HEK293 (cell line): ENCODE data around the gene ADAMTS8.

Experiments used
- CTCF ChIA-PET: fragments of 350-600 bp; formaldehyde crosslinking; extraction: SDS; loops from one replicate; lab custom pipeline; 2021; ENCODE audit warnings: antibody characterized with exemption; lab: Yijun Ruan, JAX
- POLR2A ChIA-PET: fragments of 300-600 bp; formaldehyde crosslinking; extraction: SDS; loops from one replicate; lab custom pipeline; 2020; ENCODE audit warnings: antibody characterized with exemption, inconsistent platforms; lab: Yijun Ruan, JAX
- H3K27ac ChIP-seq: fragments of 200-500 bp; sonication (Bioruptor generic); 2 replicates; pipeline ENCODE4 v1.5.1; 2014; ENCODE audit warnings: low read depth, low read length, control low read depth, inconsistent platforms; ENCODE audit errors: extremely low read depth
- H3K36me3 ChIP-seq, 2 experiments: fragments of 200-500 bp in 1 of 2; sonication (Bioruptor generic) in 1 of 2; 1 replicate in 1 of 2; 2 replicates in 1 of 2; pipeline ENCODE4 v1.5.1; 2014 to 2017; ENCODE audit warnings: inconsistent platforms in 2 of 2, low read length in 2 of 2; ENCODE audit not compliant: control insufficient read depth in 2 of 2, insufficient read depth in 1 of 2
- H3K4me1 ChIP-seq: fragments of 200-500 bp; sonication (Bioruptor generic); 2 replicates; pipeline ENCODE4 v1.5.1; 2014; ENCODE audit warnings: mild to moderate bottlenecking, low read length, inconsistent platforms; ENCODE audit not compliant: control insufficient read depth, insufficient read depth
- H3K4me3 ChIP-seq: 2 replicates; pipeline ENCODE4 v1.5.1; 2011; ENCODE audit warnings: low read depth, mild to moderate bottlenecking, control low read depth, low read length, moderate library complexity
- H3K9me3 ChIP-seq: fragments of 200-500 bp; sonication (Bioruptor generic); 2 replicates; pipeline ENCODE4 v1.5.1; 2014; ENCODE audit warnings: low read depth, low read length, inconsistent platforms; ENCODE audit not compliant: control insufficient read depth, insufficient read depth
- EGR2 ChIP-seq: fragments of 450-650 bp; formaldehyde crosslinking; IDR thresholded peaks from 2 replicates; pipeline ENCODE4 v1.5.1; 2016; ENCODE audit warnings: low read depth, missing biosample characterization, missing genetic modification characterization
- GLI2 ChIP-seq: fragments of 450-650 bp; formaldehyde crosslinking; IDR thresholded peaks from 2 replicates; pipeline ENCODE4; 2017; ENCODE audit warnings: missing biosample characterization, missing genetic modification characterization, low read depth, borderline replicate concordance
- KLF10 ChIP-seq: fragments of 450-650 bp; IDR thresholded peaks from 2 replicates; pipeline ENCODE4 v1.5.1; 2018; ENCODE audit warnings: missing biosample characterization, mild to moderate bottlenecking, missing genetic modification characterization
- SCRT1 ChIP-seq: fragments of 450-650 bp; formaldehyde crosslinking; IDR thresholded peaks from 2 replicates; pipeline ENCODE4 v1.5.1; 2016; ENCODE audit warnings: missing biosample characterization, missing genetic modification characterization, borderline replicate concordance
- ZFHX2 ChIP-seq: fragments of 450-650 bp; formaldehyde crosslinking; conservative IDR thresholded peaks from 2 replicates; pipeline ENCODE4 v1.5.1; 2016; ENCODE audit warnings: missing biosample characterization, missing genetic modification characterization
- ZIC2 ChIP-seq: fragments of 450-650 bp; formaldehyde crosslinking; IDR thresholded peaks from 2 replicates; pipeline ENCODE4 v1.5.1; 2016; ENCODE audit warnings: missing biosample characterization, missing genetic modification characterization
- ZNF114 ChIP-seq: fragments of 450-650 bp; formaldehyde crosslinking; IDR thresholded peaks from 2 replicates; pipeline ENCODE4 v1.5.0; 2017; ENCODE audit warnings: missing biosample characterization, missing genetic modification characterization
- ZNF148 ChIP-seq: fragments of 450-650 bp; formaldehyde crosslinking; IDR thresholded peaks from 2 replicates; pipeline ENCODE4 v1.5.0; 2017; ENCODE audit warnings: missing biosample characterization, missing genetic modification characterization, borderline replicate concordance
- ZNF16 ChIP-seq: fragments of 450-650 bp; formaldehyde crosslinking; IDR thresholded peaks from 2 replicates; pipeline ENCODE4 v1.5.1; 2016; ENCODE audit warnings: low read depth, missing biosample characterization, missing genetic modification characterization
- ZNF311 ChIP-seq: fragments of 450-650 bp; formaldehyde crosslinking; IDR thresholded peaks from 2 replicates; pipeline ENCODE4 v1.5.1; 2017; ENCODE audit warnings: missing biosample characterization, missing genetic modification characterization, borderline replicate concordance
- ZNF341 ChIP-seq: fragments of 450-650 bp; formaldehyde crosslinking; IDR thresholded peaks from 2 replicates; pipeline ENCODE4; 2016; ENCODE audit warnings: low read depth, missing biosample characterization, missing genetic modification characterization
- ZNF366 ChIP-seq: fragments of 450-650 bp; formaldehyde crosslinking; conservative IDR thresholded peaks from 2 replicates; pipeline ENCODE4 v1.5.1; 2016; ENCODE audit warnings: missing biosample characterization, missing genetic modification characterization
- ZNF416 ChIP-seq: fragments of 450-650 bp; formaldehyde crosslinking; IDR thresholded peaks from 2 replicates; pipeline ENCODE4 v1.5.1; 2016; ENCODE audit warnings: missing biosample characterization, missing genetic modification characterization
- ZNF433 ChIP-seq: fragments of 450-650 bp; formaldehyde crosslinking; IDR thresholded peaks from 2 replicates; pipeline ENCODE4 v1.5.1; 2016; ENCODE audit warnings: missing biosample characterization, missing genetic modification characterization, low read depth
- ZNF473 ChIP-seq: fragments of 450-650 bp; formaldehyde crosslinking; IDR thresholded peaks from 2 replicates; pipeline ENCODE4 v1.5.1; 2017; ENCODE audit warnings: missing biosample characterization, missing genetic modification characterization
- ZNF510 ChIP-seq: fragments of 450-650 bp; formaldehyde crosslinking; IDR thresholded peaks from 2 replicates; pipeline ENCODE4 v1.5.1; 2018; ENCODE audit warnings: mild to moderate bottlenecking, missing genetic modification characterization, missing biosample characterization; ENCODE audit not compliant: insufficient replicate concordance
- ZNF548 ChIP-seq: fragments of 450-650 bp; formaldehyde crosslinking; IDR thresholded peaks from 2 replicates; pipeline ENCODE4 v1.5.1; 2016; ENCODE audit warnings: missing biosample characterization, missing genetic modification characterization
- ZNF585B ChIP-seq: fragments of 450-650 bp; formaldehyde crosslinking; IDR thresholded peaks from 2 replicates; pipeline ENCODE4 v1.5.1; 2016; ENCODE audit warnings: missing biosample characterization, missing genetic modification characterization
- ZNF610 ChIP-seq: fragments of 450-650 bp; formaldehyde crosslinking; IDR thresholded peaks from 2 replicates; pipeline ENCODE4 v1.5.1; 2016; ENCODE audit warnings: missing biosample characterization, missing genetic modification characterization, borderline replicate concordance
- ZNF692 ChIP-seq: fragments of 450-650 bp; formaldehyde crosslinking; IDR thresholded peaks from 2 replicates; pipeline ENCODE4 v1.5.1; 2016; ENCODE audit warnings: missing biosample characterization, missing genetic modification characterization
- ZXDB ChIP-seq: fragments of 450-650 bp; formaldehyde crosslinking; IDR thresholded peaks from 2 replicates; pipeline ENCODE4 v1.5.1; 2016; ENCODE audit warnings: missing biosample characterization, missing genetic modification characterization

The ADAMTS8 gene

GRCh38 chr11:130411223-130411622 is 17.2 kb downstream of the ADAMTS8 start:
- TF ChIP-seq ZXDB (no peak), ZNF148 (tag by site-specific recombination) (no peak), ZFHX2 (tag by site-specific recombination) (peak; percentile 53), ZNF16 (tag by site-specific recombination) (no peak), SCRT1 (tag by site-specific recombination) (no peak), ZNF473 (tag by site-specific recombination) (no peak), ZNF510 (no peak), ZNF692 (tag by site-specific recombination) (no peak), ZNF416 (no peak), GLI2 (tag by site-specific recombination) (no peak), ZNF366 (no peak), ZNF610 (tag by site-specific recombination) (no peak), ZNF433 (tag by site-specific recombination) (no peak), KLF10 (tag by site-specific recombination) (no peak), ZNF341 (tag by site-specific recombination) (no peak), EGR2 (tag by site-specific recombination) (peak; percentile 73), ZNF585B (tag by site-specific recombination) (no peak), ZNF548 (tag by site-specific recombination) (no peak), ZIC2 (tag by site-specific recombination) (peak; percentile 21; the same call in 1 of the 2 replicates), ZNF311 (tag by site-specific recombination) (no peak)
- 0 out of 2 replicates have a peak, but pooled peaks cover 3% of the 10 kb centered on the region for H3K4me1 ChIP-seq
- H3K27ac ChIP-seq = no peak overlapping the region
- H3K4me3 ChIP-seq = no peak overlapping the region
- POLR2A ChIA-PET = no interaction called here
- H3K36me3 ChIP-seq = no peaks in the 10 kb centered on the region
- CTCF ChIA-PET = interaction anchor here (0.7 kb wide), 1 partner anchor 25 kb away, joined by 3 read pairs; no protein-coding TSS in a partner anchor
- H3K9me3 ChIP-seq = no peaks in the 10 kb centered on the region

GRCh38 chr11:130409594-130410388 is 18.6 kb downstream of the ADAMTS8 start:
- H3K27ac ChIP-seq = no peak overlapping the region
- no peak for TF ChIP-seq ZNF114
- H3K4me3 ChIP-seq = no peak overlapping the region
- no peaks in the 10 kb centered on the region for H3K36me3 ChIP-seq
- H3K9me3 ChIP-seq = no peaks in the 10 kb centered on the region
- H3K4me1 ChIP-seq = 0 out of 2 replicates have a peak, but pooled peaks cover 3% of the 10 kb centered on the region
- POLR2A ChIA-PET = interaction anchor here (0.5 kb wide), 1 partner anchor 100 kb away, joined by 3 read pairs; no protein-coding TSS in a partner anchor
- CTCF ChIA-PET = interaction anchor here (0.7 kb wide), 1 partner anchor 12 kb away, joined by 3 read pairs; no protein-coding TSS in a partner anchor
